ENCODE data around the gene TMEM117.

The TMEM117 gene

GRCh38 chr12:44076871-44077270 is 241.0 kb downstream of the TMEM117 start:
- no peak overlapping the region for H3K4me3 ChIP-seq (ENCODE audit: low read depth, low read length)
- no peak for DNase-seq (ENCODE audit: low read depth)
- no peak for TF ChIP-seq CTCF (IDR thresholded peaks at IDR 0.05; ENCODE audit: insufficient read depth, low read depth, low read length, missing control alignments)

GRCh38 chr12:44077294-44077693 is 241.4 kb downstream of the TMEM117 start:
- TF ChIP-seq CTCF (IDR thresholded peaks at IDR 0.05; ENCODE audit: insufficient read depth, low read depth, low read length, missing control alignments): no peak
- no peak for DNase-seq (ENCODE audit: low read depth)
- no peak overlapping the region for H3K4me3 ChIP-seq (ENCODE audit: low read depth, low read length)

- no peak for TF ChIP-seq CTCF (IDR thresholded peaks at IDR 0.05; ENCODE audit: insufficient read depth, low read depth, low read length, missing control alignments)
- no peak for DNase-seq (ENCODE audit: low read depth)
- no peak overlapping the region for H3K4me3 ChIP-seq (ENCODE audit: low read depth, low read length)
Observed at GRCh38 chr12:44078273-44078672, 242.4 kb downstream of the TMEM117 start.

GRCh38 chr12:44088647-44089046 is 252.8 kb downstream of the TMEM117 start:
- no peak overlapping the region for H3K4me3 ChIP-seq (ENCODE audit: low read depth, low read length)
- DNase-seq (ENCODE audit: low read depth): no peak
- TF ChIP-seq CTCF (IDR thresholded peaks at IDR 0.05; ENCODE audit: insufficient read depth, low read depth, low read length, missing control alignments): no peak

- no peak overlapping the region for H3K4me3 ChIP-seq (ENCODE audit: low read depth, low read length)
- TF ChIP-seq CTCF (IDR thresholded peaks at IDR 0.05; ENCODE audit: insufficient read depth, low read depth, low read length, missing control alignments): no peak
- no peak for DNase-seq (ENCODE audit: low read depth)
Observed at GRCh38 chr12:44091948-44092606, 256.2 kb downstream of the TMEM117 start.

GRCh38 chr12:44098786-44099185 is 262.9 kb downstream of the TMEM117 start:
- no peak overlapping the region for H3K4me3 ChIP-seq (ENCODE audit: low read depth, low read length)
- no peak for DNase-seq (ENCODE audit: low read depth)
- TF ChIP-seq CTCF (IDR thresholded peaks at IDR 0.05; ENCODE audit: insufficient read depth, low read depth, low read length, missing control alignments): no peak

GRCh38 chr12:44099486-44099885 is 263.6 kb downstream of the TMEM117 start:
- no peak overlapping the region for H3K4me3 ChIP-seq (ENCODE audit: low read depth, low read length)
- DNase-seq (ENCODE audit: low read depth): no peak
- TF ChIP-seq CTCF (IDR thresholded peaks at IDR 0.05; ENCODE audit: insufficient read depth, low read depth, low read length, missing control alignments): no peak

Measured in GM12865 (cell line).